Measurements from ENCODE around the gene PLXNB2. TPM values are rescaled to one million over a fixed set of nuclear protein-coding genes. Genes with fewer than 3 reads are reported as not detected.
A peak's percentile ranks its signal among the peaks of the same experiment; 100 is the strongest.

Gene PLXNB2
- total and polyA plus RNA-seq, 8 donors, result 89.3 to 216 (median 128) TPM

GRCh38 chr22:50347157-50347556, 39.7 kb upstream of the PLXNB2 start:
- Histone ChIP-seq H3K27me3 (no peaks in the 10 kb centered on the region), H3K36me3 (no peaks in the 10 kb centered on the region), H3K9me3 (no peaks in the 10 kb centered on the region), H3K4me3 (no peak overlapping the region), H3K4me1 (no peaks in the 10 kb centered on the region), H3K27ac (no peak overlapping the region)
- ATAC-seq, result no peak
- FAIRE-seq, result no peak
- TF ChIP-seq CTCF (IDR thresholded peaks at IDR 0.05), result no peak
- peak in 1 of 6 donors; percentile 28 for DNase-seq
- intact Hi-C loops (cut with DNase I), result no loop called here
- WGBS, 2 donors, result 69 to 75% methylated on average over 8 of the region's 8 CpGs

- TF ChIP-seq CTCF (IDR thresholded peaks at IDR 0.05), result no peak
- no peak for ATAC-seq
- Histone ChIP-seq H3K36me3 (no peaks in the 10 kb centered on the region), H3K27ac (no peak overlapping the region), H3K9me3 (no peaks in the 10 kb centered on the region), H3K4me3 (no peak overlapping the region), H3K4me1 (no peaks in the 10 kb centered on the region), H3K27me3 (no peaks in the 10 kb centered on the region)
- peak in 1 of 6 donors; percentile 69 for DNase-seq
- 75 to 78% methylated on average over 8 of the region's 8 CpGs for WGBS, 2 donors
- no peak for FAIRE-seq
- intact Hi-C loops (cut with DNase I), result no loop called here
These were observed 39.0 kb upstream of the PLXNB2 start for GRCh38 chr22:50346470-50346869.

GRCh38 chr22:50343541-50343935, 36.1 kb upstream of the PLXNB2 start:
- Histone ChIP-seq H3K36me3 (no peaks in the 10 kb centered on the region), H3K4me3 (peak overlapping the region; percentile 75 to 82 (median 78)), H3K9me3 (no peaks in the 10 kb centered on the region), H3K4me1 (no peaks in the 10 kb centered on the region), H3K27me3 (no peaks in the 10 kb centered on the region), H3K27ac (peak overlapping the region in 1 of 4 donors; percentile 48)
- TF ChIP-seq CTCF (IDR thresholded peaks at IDR 0.05), result no peak
- WGBS, 2 donors, result 0 to 1% methylated on average over 5 to 9 of the region's 9 CpGs
- no peak for FAIRE-seq
- intact Hi-C loops (cut with DNase I), result loop anchor here in 1 of 3 donors (5.0 kb wide), 2 partner anchors 66 to 91 kb away; partner anchors contain the start of gene HDAC10
- DNase-seq, result peak in 1 of 6 donors; percentile 33
- ATAC-seq, result no peak

GRCh38 chr22:50342651-50343540, 35.5 kb upstream of the PLXNB2 start, which contains the start of gene PPP6R2:
Gene PPP6R2, plus strand, starts transcription at chr22:50343327. Its CDS starts 50,582 bp downstream, at chr22:50393909.
- no peak for FAIRE-seq
- H3K27ac ChIP-seq, result peak within 1 kb of the TSS in 3 of 4 donors; percentile 44 to 64 (median 48)

More at GRCh38 chr22:50342651-50343540, 35.5 kb upstream of the PLXNB2 start, which contains the start of gene PPP6R2:
- TF ChIP-seq CTCF (IDR thresholded peaks at IDR 0.05), result no peak
- Histone ChIP-seq H3K4me1 (no peaks in the 10 kb centered on the region), H3K27me3 (no peaks in the 10 kb centered on the region), H3K36me3 (no peaks in the 10 kb centered on the region), H3K4me3 (peak within 1 kb of the TSS; percentile 75 to 82 (median 78)), H3K9me3 (no peaks in the 10 kb centered on the region)
- 1% methylated on average over 60 to 87 of the region's 87 CpGs for WGBS, 2 donors
- peak; percentile 90 to 95 (median 92) for ATAC-seq
- intact Hi-C loops (cut with DNase I), result loop anchor here in 1 of 3 donors (5.0 kb wide), 2 partner anchors 66 to 91 kb away; partner anchors contain the start of gene HDAC10
- peak; percentile 75 to 97 (median 90) for DNase-seq
